HG02798 (cell line): ENCODE results near the gene DDX18.
"Not testable (repeated sequence)": the region's sequence is repeated elsewhere in the genome, so short reads cannot be mapped to it uniquely, and the experiment has no call there.

Experiments
- ATAC-seq: cut with Tn5 transposase; IDR thresholded peaks from one replicate; pipeline ENCODE4 v1.9.1; 2021; ENCODE audit warnings: mild to moderate bottlenecking; ENCODE audit not compliant: unreplicated experiment, poor library complexity

The DDX18 gene

GRCh38 chr2:117814417-117815264, at the start of gene DDX18:
DDX18 (plus strand) TSS chr2:117814691; CDS start chr2:117814778, 87 bp downstream.
- peak; percentile 98 for ATAC-seq

DNA sequence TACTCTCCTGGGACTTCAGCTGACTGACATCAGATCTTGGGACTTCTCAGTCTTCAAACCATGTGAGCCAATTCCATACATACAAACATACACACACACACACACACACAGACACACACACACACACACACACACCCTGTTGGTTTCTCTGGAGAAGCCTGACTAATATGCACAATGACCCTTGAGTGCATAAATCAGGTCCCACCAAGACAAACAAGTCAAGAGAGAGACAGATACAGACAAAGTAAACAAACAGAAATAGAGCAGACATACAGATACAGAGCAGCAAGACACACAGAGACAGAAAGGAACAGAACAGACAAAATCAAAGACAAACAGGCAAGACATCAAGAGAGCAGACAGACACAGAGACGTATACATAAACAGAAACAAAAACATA, 43.8 kb upstream of the DDX18 start:
- ATAC-seq: no peak

GRCh38 chr2:117771969-117772630, 42.4 kb upstream of the DDX18 start:
- no peak for ATAC-seq

DNA sequence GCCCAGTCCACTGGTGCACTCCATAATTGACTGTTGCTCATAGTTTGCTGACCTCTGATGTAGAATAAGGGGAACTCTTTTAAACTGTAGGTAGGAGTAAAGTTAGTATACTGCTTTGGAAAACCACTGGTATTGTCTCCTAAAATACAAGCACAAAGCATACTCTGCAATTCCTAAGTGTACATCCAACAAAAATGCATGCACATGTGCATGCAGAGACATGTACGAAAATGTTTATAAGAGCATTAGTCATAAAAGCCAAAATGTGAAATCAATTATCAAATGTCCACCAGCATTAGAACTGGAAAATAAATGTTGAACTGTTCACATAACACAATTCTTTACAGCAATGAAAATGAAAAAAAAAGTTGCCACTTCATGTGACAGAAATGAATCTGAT, 39.8 kb upstream of the DDX18 start:
- ATAC-seq: no peak

GRCh38 chr2:117775703-117776219, 38.7 kb upstream of the DDX18 start:
- no peak for ATAC-seq

GRCh38 chr2:117776888-117777287, 37.6 kb upstream of the DDX18 start:
- no peak for ATAC-seq

DNA sequence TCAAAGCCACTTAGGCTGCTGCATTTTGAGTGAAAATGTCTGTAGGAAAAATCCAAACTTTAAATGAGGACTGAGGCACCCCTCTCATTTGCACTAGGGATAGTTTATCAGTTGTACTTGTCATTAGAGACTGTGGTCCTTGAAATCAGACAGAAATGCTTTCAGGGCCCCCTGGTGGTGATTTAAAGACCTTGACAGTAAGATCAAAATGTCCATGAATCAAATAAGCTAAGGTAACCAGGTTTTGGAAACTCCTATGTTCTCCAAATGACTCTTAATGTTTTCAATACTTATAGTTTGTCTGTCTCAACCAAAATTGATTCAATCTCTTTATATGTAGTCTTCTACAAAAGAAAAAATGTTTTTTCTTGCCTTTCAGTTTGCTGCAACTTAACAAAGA, 28.8 kb upstream of the DDX18 start:
- peak; percentile 80 for ATAC-seq

GRCh38 chr2:117786520-117786919, 28.0 kb upstream of the DDX18 start:
- no peak for ATAC-seq

DNA sequence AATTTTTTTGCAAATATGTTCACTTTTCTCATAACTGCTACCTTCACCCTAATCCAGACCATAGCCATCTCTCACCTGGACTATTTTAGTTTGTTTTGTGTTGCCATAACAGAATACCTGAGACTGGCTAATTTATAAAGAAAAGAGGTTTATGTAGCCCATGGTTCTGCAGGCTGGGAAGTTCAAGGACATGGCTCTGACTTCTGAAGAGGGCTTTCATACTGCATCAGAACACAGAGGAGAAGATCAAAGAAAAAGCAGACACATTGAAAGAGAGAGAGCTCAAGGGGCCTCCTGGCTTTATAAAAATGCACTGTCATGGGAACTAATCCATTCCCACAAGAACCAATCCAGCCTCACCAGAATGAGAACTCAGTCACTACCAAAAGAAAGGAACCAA, 25.0 kb upstream of the DDX18 start:
- ATAC-seq: no peak

DNA sequence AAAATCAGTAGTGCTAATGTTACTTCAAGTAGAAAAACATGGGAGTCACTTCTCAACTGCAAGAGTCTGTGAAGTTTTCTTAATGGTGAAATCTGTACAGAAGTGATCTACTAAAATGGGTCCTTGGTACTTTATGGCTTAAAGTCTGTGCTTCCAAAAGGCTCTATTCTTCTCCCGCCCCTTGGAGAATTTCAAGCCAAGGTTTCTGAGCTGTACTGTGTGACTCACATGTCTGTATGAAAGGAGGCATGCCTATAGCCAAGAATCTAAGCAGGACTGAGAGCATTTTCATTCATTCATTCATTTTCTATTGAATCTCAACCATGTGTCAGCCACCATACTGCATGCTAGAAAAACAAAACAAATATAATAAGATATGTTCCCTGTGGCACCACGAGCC, 19.8 kb upstream of the DDX18 start:
- ATAC-seq: no peak

DNA sequence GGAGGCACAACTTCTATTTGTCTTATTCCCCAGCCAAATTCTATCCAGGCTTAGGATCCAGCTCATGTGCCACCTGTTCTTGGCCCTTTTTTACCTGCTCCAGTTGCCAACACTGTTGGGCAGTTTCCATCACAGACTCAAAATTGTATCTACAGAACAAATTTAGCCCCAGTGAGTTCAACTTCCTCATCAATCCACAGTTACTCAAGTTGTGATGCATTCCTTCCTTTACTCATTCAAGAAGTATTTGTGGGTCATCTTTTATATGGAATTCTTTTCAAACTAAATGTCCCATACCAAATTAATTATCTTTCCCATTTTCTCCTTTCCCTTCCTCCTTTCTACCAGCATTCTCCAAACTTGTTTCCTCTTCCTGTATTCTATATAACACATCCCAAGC, 12.7 kb upstream of the DDX18 start:
- no peak for ATAC-seq

DNA sequence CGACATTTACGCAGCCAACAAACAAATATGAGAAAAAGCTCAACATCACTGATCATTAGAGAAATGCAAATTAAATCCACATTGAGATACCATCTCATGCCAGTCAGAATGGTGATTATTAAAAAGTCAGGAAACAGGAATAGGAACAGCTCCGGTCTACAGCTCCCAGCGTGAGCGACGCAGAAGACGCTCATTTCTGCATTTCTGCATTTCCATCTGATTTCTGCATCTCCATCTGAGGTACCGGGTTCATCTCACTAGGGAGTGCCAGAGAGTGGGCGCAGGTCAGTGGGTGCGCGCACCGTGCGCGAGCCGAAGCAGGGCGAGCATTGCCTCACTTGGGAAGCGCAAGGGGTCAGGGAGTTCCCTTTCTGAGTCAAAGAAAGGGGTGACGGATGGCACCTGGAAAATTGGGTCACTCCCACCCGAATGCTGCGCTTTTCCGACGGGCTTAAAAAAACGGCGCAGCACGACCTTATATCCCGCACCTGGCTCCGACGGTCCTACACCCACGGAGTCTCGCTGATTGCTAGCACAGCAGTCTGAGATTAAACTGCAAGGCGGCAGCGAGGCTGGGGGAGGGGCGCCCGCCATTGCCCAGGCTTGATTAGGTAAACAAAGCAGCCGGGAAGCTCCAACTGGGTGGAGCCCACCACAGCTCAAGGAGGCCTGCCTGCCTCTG, 10.7 kb upstream of the DDX18 start:
- ATAC-seq: not testable (repeated sequence)

DNA sequence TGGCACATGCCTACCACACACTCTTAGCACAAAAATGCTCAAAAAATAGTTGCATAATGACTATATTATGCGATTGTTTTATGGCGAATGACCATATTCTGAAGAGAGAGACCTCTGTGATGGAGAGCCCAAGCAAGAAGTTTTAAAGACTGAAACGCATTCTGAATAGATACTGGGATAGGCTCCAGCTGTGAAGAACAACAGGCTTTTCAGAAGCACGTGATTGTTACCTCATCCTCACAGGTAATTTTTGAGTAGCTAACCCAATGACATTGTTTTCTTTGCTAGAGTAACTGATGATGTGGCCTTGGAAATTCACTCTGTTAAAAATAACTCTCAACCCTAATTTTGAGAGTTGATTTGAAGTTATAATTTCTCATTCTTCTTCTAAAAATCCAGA, 2.0 kb upstream of the DDX18 start:
- ATAC-seq: no peak

DNA sequence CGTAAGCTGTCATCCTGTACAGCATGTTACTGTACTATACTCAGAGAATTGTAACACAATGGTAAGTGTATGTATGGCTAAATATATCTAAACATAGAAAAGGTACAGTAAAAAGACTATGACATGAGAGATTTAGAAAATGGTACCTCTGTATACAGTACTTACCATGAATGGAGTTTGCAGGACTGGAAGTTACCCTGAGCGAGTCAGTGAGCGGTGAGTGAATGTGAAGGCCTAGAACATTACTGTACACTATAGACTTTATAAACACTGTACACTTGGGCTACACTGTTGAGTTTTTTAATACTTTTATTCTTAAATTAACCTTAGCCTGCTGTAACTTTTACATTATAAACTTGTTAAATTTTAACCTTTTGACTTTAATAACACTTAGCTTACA, 1.5 kb downstream of the DDX18 start:
- ATAC-seq: no peak

GRCh38 chr2:117818921-117819320, 4.4 kb downstream of the DDX18 start:
- ATAC-seq: no peak

- ATAC-seq: peak; percentile 61
Measured at GRCh38 chr2:117820444-117820843, 6.0 kb downstream of the DDX18 start.

DNA sequence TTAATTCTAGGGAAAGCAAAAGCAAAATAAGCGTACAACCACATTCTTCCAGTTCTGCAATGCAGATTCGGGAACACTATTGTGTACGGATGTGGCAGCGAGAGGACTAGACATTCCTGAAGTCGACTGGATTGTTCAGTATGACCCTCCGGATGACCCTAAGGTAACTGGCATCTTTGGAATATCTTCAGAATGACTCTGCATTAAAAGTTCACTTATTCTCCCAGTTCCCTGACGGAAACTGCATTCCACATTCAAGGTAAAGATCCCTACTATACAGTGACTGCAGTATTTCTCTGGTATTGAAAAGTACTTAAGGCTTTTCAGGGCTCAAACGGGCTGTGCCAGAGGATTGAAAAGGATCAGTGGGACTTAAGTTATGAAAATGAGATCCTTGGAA, 10.9 kb downstream of the DDX18 start:
- no peak for ATAC-seq

DNA sequence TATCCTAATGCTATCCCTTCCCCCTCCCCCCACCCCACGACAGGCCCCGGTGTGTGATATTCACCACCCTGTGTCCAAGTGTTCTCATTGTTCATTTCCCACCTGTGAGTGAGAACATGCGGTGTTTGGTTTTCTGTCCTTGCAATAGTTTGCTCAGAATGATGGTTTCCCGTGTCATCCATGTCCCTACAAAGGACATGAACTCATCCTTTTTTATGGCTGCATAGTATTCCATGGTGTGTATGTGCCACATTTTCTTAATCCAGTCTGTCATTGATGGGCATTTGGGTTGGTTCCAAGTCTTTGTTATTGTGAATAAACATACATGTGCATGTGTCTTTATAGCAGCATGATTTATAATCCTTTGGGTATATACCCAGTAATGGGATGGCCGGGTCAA, 13.0 kb downstream of the DDX18 start:
- not testable (repeated sequence) for ATAC-seq

- no peak for ATAC-seq
Measured at GRCh38 chr2:117828870-117829269, 14.4 kb downstream of the DDX18 start.

DNA sequence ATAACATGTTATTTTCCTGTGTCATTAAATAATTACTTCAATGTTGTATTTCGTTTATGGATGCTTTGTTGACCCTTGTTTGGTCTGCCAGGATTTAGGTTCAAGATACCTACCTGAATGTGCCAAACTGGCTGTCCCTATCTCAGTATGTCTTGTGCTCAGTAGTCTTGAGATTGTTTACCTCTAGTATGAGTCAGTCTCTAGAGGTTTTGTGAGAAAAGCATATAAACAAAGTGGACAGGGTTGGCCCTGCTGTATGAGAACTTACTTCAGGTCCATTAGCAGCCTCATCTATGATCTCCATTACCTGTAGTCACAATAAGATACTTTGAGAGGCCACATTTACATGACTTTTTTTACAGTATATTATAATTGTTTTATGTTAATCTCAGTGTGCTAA, 17.8 kb downstream of the DDX18 start:
- no peak for ATAC-seq
